Motor neuron (in vitro differentiated cells): ENCODE results near the gene TIFAB. TPM values are rescaled to one million over a fixed set of nuclear protein-coding genes. Genes with fewer than 3 reads are reported as not detected.

Experiments used
- ATAC-seq, 8 experiments: fragments of 200-7000 bp; cut with Tn5 transposase; replicated peaks in 6 of 8; 2 replicates each; pipeline ENCODE4 v1.8.0; 2021; ENCODE audit warnings: mild to moderate bottlenecking in 8 of 8, moderate library complexity in 8 of 8
- H3K27ac ChIP-seq, 2 donors: fragments of 250-450 bp; sonication (Bioruptor Pico); 2 replicates each; pipeline ENCODE4 v1.9.0; 2021; ENCODE audit warnings: antibody characterized with exemption in 2 of 2, mild to moderate bottlenecking in 2 of 2, moderate library complexity in 1 of 2
- H3K4me1 ChIP-seq, 2 donors: fragments of 250-450 bp; sonication (Bioruptor Pico); replicated peaks in 1 of 2; 2 replicates each; pipeline ENCODE4 v1.6.1; 2021; ENCODE audit warnings: antibody characterized with exemption in 2 of 2, mild to moderate bottlenecking in 2 of 2, moderate library complexity in 1 of 2
- H3K4me3 ChIP-seq, 5 donors: fragments of 250-450 bp; sonication (Bioruptor Pico); 2 replicates each; pipeline ENCODE4 v1.9.0; 2021; ENCODE audit warnings: antibody characterized with exemption in 5 of 5, mild to moderate bottlenecking in 5 of 5, moderate library complexity in 4 of 5
- WGBS, 10 experiments: fragments of 450-650 bp; shearing (Covaris generic); methylation state at CpG; one replicate each; pipeline ENCODE4 v1.0.0; 2022; 5-methylcytosine and 5-hydroxymethylcytosine counted together
- in situ Hi-C, 9 experiments: fragments of 400-800 bp; cut with MboI; loops; one replicate each; pipeline ENCODE4 v1.15.0; 2021; ENCODE audit warnings: low sequenced_read_pairs in 9 of 9, low pct_unique_long_range_greater_than_20kb in 2 of 9; ENCODE audit not compliant: unreplicated experiment in 9 of 9
- total RNA-seq, 8 experiments: library from RNA; unstranded; fragments of 300-600 nt; gene quantifications; 2 replicates each; pipeline versions ENCODE4 v1.2.3 to v1.2.4, GENCODE V29; 2022

TIFAB gene
- total RNA-seq, 8 experiments from 2014 or later, result 0.04 to 0.43 (median 0.10) TPM; not detected in 2

DNA sequence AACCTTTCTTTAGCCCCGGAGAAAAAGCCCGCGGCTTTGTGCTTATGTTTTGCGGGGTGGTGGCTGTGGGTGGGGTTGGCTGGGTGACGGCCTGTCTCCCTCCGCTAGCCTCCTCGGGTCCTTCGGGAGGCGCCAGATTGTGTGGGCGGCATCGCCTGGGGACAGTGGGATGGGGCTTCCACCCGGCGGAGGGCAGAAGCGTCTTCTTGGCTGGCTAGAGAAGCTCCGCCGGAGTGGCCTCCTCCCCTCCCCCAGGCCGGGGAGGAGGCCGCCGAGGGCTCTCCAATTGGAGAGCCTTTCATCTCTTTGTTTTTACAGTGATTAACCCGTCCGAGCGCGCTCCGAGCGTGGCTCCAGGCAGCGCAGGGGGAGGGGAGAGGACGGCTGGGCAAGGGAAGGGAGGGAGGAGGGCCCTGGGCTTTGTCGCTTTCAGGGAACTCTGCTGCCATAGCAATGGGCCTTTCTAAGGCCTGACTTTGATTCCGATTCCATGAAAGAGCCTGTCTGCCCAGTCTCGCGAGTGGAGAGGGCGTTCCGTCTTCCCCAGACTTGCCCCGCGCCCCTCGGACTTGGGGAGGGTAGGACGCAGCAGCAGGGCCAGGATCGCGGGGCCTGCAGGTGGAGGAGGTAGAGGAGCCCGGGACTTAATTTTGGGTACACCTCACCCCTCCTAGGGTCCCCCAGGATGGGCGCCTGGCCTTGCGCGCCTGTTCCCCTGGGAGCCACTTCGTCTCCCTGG lies 36.7 kb upstream of the TIFAB start:
- peak; percentile 76 to 89 (median 84) for ATAC-seq
- peak overlapping the region; percentile 5 to 28 (median 23) for H3K4me3 ChIP-seq
- peaks cover 52 to 55% of the 10 kb centered on the region in 2 donors for H3K4me1 ChIP-seq
- 0 to 3% (median 1%) methylated on average over 1 to 17 of the region's 44 CpGs; no CpG with 5 or more reads in 7 of the 10 experiments for WGBS, 10 experiments
- peak overlapping the region; percentile 45 to 73 for H3K27ac ChIP-seq
- in situ Hi-C loops, result no loop called here

- WGBS, 10 experiments, result 17 to 75% (median 40%) methylated on average over 1 to 8 of the region's 11 CpGs; no CpG with 5 or more reads in 4 of the 10 experiments
- peak in 1 of 8 experiments; percentile 1 for ATAC-seq
These were observed 35.8 kb upstream of the TIFAB start for GRCh38 chr5:135487839-135488514.

DNA sequence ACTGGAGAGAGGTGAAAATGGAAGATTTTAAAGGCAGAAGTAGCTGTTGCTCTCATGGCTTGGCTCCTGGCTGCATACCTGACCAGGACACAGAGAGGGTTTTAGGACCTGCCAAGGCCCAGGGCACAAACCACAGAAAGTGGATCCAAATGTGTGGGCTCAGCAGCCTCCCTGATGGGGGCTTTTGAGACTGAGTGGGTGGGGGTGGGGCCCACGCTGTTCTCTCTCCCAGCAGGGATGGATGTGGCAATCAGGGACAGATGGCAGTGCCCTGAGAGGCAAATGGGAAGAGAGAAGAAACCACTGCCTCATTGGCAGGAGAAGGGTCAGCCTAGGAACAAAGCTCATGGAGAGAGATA lies 34.9 kb upstream of the TIFAB start:
- ATAC-seq, result no peak
- WGBS, 10 experiments, result 80% methylated on average over 1 of the region's 1 CpG; no CpG with 5 or more reads in 9 of the 10 experiments
- in situ Hi-C loops, result no loop called here
- Histone ChIP-seq H3K4me3 (no peak overlapping the region), H3K27ac (no peak overlapping the region), H3K4me1 (peaks cover 57 to 59% of the 10 kb centered on the region in 2 donors)

More at GRCh38 chr5:135487839-135488514, 35.8 kb upstream of the TIFAB start:
- Histone ChIP-seq H3K4me3 (no peak overlapping the region), H3K4me1 (peaks cover 52 to 53% of the 10 kb centered on the region in 2 donors), H3K27ac (no peak overlapping the region)
- in situ Hi-C loops, result no loop called here

GRCh38 chr5:135486131-135487036 lies 34.2 kb upstream of the TIFAB start:
- ATAC-seq, result no peak
- H3K4me3 ChIP-seq, result no peak overlapping the region
- in situ Hi-C loops, result no loop called here
- 28 to 100% (median 81%) methylated on average over 1 to 10 of the region's 13 CpGs; no CpG with 5 or more reads in 2 of the 10 experiments for WGBS, 10 experiments
- no peak overlapping the region for H3K27ac ChIP-seq
- H3K4me1 ChIP-seq, result peaks cover 51 to 53% of the 10 kb centered on the region in 2 donors

DNA sequence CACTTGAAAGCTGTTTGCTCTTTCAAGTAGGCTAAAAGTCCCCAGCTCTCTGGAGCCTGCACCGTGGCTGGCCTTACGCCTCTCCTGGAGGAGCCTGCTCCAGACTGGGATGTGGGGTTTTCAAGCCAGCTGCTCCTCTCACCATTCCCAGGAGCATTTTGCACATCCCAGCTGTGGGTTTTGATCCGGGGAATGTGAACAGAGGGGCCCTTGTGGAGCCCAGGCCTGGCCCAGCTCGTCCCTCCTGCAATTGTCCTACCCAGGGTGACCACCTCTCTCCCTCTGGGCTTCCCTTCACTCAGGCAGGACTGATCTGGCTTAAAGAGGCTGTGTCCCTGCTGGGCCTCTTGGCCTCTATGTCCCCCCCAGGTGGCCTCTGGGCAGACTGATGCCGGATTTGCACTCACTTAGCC lies 32.5 kb upstream of the TIFAB start:
- Histone ChIP-seq H3K4me1 (peaks cover 34 to 36% of the 10 kb centered on the region in 2 donors), H3K4me3 (no peak overlapping the region), H3K27ac (no peak overlapping the region)
- WGBS, 10 experiments, result 40% methylated on average over 1 of the region's 5 CpGs; no CpG with 5 or more reads in 9 of the 10 experiments
- ATAC-seq, result no peak
- in situ Hi-C loops, result no loop called here

- H3K4me1 ChIP-seq, result peaks cover 35 to 39% of the 10 kb centered on the region in 2 donors
- no peak overlapping the region for H3K27ac ChIP-seq
- ATAC-seq, result no peak
- in situ Hi-C loops, result no loop called here
- no peak overlapping the region for H3K4me3 ChIP-seq
- 83 to 100% (median 92%) methylated on average over 1 of the region's 1 CpG; no CpG with 5 or more reads in 7 of the 10 experiments for WGBS, 10 experiments
These were observed 31.1 kb upstream of the TIFAB start for GRCh38 chr5:135483254-135483653.

DNA sequence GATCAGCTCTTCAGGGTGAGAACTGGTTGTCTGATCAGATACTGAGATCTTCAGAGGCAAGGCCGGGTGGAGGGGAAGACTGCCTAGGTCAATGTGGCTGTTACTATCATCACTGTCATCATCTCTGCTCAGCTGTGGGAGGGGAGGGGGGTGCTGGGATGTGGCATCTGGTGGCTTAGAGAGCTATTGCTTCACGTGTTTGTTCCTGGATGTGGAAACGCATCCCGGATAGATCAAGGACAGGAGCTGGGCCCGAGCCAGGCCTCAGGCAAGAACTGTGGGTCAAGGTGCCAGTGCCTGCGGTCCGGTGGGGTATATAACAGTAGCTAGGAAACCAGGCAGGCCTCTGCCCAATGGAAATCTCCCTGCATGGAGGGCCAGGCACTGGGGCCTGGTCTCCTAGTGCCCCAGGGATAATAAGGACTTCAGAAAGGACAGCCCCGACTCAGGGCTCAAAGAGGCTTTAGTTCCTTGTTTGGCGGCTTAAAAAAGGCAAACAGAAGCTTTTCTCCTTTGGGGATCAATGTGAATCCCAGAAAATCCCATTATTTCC lies 30.3 kb upstream of the TIFAB start:
- 0 to 94% (median 46%) methylated on average over 1 to 9 of the region's 9 CpGs; no CpG with 5 or more reads in 3 of the 10 experiments for WGBS, 10 experiments
- in situ Hi-C loops, result no loop called here

DNA sequence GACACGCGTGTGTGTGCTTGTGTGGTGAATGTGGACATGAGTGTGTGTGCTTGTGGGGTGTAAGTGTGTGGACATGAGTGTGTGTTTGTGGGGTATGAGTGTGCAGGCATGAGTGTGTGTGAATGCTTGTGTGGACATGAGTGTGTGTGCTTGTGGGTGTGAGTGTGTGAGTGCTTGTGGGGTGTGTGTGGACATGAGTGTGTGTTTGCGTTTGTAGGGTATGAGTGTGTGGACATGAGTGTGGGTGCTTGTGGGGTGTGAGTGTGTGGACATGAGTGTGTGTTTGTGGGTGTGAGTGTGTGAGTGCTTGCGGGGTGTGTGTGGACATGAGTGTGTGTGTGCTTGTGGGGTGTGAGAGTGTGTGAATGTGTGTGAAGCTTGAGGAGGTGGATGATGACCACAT lies 29.8 kb upstream of the TIFAB start:
- Histone ChIP-seq H3K4me3 (no peak overlapping the region), H3K4me1 (peaks cover 40 to 45% of the 10 kb centered on the region in 2 donors), H3K27ac (no peak overlapping the region)
- in situ Hi-C loops, result no loop called here
- no peak for ATAC-seq
- WGBS, 10 experiments, result 75 to 100% (median 90%) methylated on average over 1 to 3 of the region's 4 CpGs; no CpG with 5 or more reads in 3 of the 10 experiments

More for the DNA sequence above, 30.3 kb upstream of the TIFAB start:
- H3K27ac ChIP-seq, result no peak overlapping the region
- no peak overlapping the region for H3K4me3 ChIP-seq
- H3K4me1 ChIP-seq, result peaks cover 35 to 40% of the 10 kb centered on the region in 2 donors
- peak in 4 of 8 experiments; percentile 16 to 59 (median 24) for ATAC-seq

- ATAC-seq, result no peak
- in situ Hi-C loops, result no loop called here
These were observed 29.2 kb upstream of the TIFAB start for GRCh38 chr5:135481387-135481786.

DNA sequence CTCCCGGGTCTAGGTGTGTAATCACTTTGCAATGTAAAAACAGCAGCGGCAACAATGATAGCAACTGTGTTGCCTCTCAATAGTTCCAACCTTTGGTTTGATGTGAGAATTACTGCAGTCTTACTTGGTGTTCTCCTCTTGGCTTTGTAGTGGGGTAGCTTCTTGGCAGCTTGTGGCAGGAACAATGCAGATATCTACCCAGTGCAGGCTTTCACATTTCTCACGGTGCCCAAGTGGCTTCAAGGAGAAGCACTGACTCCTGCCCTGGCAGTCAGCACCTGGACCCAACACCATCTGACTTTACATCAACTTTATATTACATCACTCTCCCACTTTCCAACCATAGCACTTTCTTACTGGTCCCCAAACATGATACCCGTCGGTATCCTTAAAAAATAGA lies 28.4 kb upstream of the TIFAB start:
- ATAC-seq, result no peak
- in situ Hi-C loops, result no loop called here
- H3K4me3 ChIP-seq, result no peak overlapping the region
- H3K27ac ChIP-seq, result no peak overlapping the region
- 64 to 100% (median 91%) methylated on average over 1 to 5 of the region's 5 CpGs; no CpG with 5 or more reads in 1 of the 10 experiments for WGBS, 10 experiments
- H3K4me1 ChIP-seq, result peaks cover 49 to 57% of the 10 kb centered on the region in 2 donors

More at GRCh38 chr5:135481387-135481786, 29.2 kb upstream of the TIFAB start:
- Histone ChIP-seq H3K27ac (no peak overlapping the region), H3K4me3 (no peak overlapping the region), H3K4me1 (peaks cover 46 to 50% of the 10 kb centered on the region in 2 donors)
- WGBS, 10 experiments, result 0 to 100% (median 79%) methylated on average over 1 to 4 of the region's 5 CpGs; no CpG with 5 or more reads in 2 of the 10 experiments

- ATAC-seq, result no peak
- WGBS, 10 experiments, result 0 to 60% (median 33%) methylated on average over 1 to 2 of the region's 4 CpGs; no CpG with 5 or more reads in 6 of the 10 experiments
- in situ Hi-C loops, result no loop called here
- H3K27ac ChIP-seq, result no peak overlapping the region
- peaks cover 39 to 61% of the 10 kb centered on the region in 2 donors for H3K4me1 ChIP-seq
- H3K4me3 ChIP-seq, result no peak overlapping the region
These were observed 26.8 kb upstream of the TIFAB start for GRCh38 chr5:135478938-135479337.

- Histone ChIP-seq H3K4me1 (peaks cover 37 to 58% of the 10 kb centered on the region in 2 donors), H3K27ac (peak overlapping the region; percentile 40 to 66), H3K4me3 (no peak overlapping the region)
- peak in 5 of 8 experiments; percentile 61 to 75 (median 66) for ATAC-seq
- WGBS, 10 experiments, result 0 to 87% methylated on average over 1 to 3 of the region's 14 CpGs; no CpG with 5 or more reads in 8 of the 10 experiments
- in situ Hi-C loops, result no loop called here
These were observed 25.5 kb upstream of the TIFAB start for GRCh38 chr5:135477613-135478066.
